ENCODE results near the gene TBC1D4.
"Not testable (repeated sequence)": the region's sequence is repeated elsewhere in the genome, so short reads cannot be mapped to it uniquely, and the experiment has no call there.

The TBC1D4 gene

DNA sequence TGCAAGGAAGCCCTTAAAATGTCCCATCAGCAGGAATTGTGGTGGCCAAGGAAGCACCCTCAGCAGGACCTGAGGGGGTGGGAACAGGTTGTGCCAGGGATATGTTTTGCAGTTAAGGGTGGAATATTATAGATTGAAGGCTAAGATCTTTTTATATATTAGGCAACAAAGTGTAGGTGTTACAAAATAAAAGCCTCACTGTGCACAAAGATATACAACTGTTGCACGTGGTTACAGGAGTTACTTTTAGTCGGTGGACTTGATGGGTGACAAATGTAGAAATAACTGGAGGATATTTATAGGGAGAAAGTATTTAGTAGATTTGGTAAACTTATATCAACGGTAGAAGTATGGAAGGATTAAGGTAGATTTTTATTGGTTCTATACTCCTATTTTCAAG is 35.1 kb downstream of the TBC1D4 start:
- no peak for DNase-seq

DNA sequence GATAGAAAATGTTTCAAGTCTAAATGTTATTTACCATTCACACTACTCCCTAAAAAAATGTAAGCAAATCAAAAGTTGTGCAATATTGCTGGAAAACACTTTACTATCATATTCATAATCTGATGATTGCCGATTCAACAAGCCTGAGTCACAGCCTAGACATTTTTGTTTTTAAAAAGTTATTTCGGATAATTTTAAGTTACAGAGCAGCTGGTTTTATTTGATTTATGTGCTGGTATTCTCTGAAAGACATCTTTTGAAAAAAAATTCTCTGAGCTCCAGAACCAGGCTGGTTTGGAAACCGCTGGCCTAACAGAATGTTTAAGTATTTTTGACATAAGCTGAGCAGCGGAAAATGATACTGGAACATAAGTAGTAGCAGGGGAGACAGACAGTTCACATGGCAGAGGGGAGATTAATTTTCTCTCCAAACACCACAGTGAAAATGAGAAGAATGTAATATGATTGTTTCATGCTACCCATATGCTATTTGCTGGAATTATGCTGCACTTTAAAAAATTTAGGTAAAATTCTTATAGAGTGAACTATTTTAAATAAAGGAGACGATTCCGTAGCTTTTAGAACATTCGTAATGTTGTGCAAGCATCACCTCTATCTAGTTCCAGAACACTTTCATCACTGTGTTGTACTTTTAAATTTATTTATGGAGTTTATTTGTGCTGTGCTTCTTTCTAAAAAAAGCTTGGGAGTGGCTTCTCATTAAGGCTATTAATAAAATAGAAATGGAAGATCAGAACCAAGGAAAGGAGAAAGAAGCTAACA is 36.1 kb downstream of the TBC1D4 start:
- no peak for DNase-seq

DNA sequence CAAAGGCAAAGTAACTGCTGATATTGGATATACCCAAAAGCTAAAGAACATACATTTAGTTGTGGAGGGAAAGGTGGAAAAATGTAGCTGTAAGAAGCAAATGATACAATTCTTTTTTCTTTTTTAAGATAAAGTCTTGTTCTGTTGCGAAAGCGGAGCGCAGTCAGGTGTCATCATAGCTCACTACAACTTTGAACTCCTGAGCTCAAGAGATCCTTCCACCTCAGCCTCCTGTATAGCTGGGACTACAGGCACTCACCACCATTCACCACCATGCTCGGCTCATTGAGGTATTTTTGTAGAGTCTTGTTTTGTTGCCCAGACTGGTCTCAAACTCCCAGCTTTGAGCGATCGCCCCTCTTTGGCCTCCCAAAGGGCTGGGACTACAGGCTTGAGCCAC is 38.0 kb downstream of the TBC1D4 start:
- no peak for DNase-seq

DNA sequence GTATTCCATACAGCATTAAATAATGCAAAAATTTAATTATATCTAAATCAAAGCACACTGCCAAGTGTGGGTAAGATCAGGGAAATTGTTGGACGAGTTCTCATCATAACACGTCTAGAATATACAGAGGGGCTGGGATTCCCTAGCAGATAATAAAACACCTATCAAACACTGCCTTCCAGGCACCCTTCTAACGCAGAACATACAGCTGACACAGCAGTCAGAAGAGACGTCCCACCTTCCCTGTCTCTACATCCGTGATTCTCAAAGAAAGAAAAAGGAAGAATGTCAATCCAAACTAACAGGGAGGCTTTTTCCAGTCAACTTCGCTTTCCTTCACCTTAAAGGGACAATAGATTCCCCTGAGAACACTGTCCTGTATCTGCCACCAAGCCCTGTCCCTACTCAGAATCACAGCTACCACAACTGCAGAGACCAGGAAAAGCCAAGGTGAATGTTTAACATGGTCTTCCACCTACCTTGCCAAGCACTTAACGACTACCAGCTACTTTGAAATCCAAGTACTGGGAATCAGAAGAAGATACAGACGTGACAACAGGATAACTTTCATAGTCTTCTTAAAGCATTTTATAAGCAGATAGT is 38.5 kb downstream of the TBC1D4 start:
- DNase-seq = no peak

DNA sequence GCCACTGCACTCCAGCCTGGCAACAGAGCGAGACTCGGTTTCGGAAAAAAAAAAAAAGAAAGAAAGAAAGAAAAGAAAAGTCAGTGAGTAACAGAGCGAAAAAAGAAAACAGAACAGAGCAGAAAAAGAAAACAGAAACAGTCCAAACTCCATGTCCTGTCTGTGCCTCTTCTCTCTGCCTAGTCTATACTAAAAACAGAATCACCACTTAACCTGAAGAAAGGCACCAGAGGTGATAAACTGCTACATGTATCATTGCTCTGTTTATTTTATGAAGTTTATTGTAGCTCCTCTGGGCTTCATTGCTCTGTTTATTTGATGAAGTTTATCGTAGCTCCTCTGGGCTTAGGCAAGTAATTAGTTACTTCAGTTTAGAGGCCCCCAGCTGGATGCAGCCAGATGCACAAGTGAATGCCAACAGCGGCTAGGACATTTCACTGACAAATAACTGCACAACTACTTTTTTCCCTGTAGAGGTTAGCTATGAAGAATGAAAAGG is 39.2 kb downstream of the TBC1D4 start:
- no peak for DNase-seq

DNA sequence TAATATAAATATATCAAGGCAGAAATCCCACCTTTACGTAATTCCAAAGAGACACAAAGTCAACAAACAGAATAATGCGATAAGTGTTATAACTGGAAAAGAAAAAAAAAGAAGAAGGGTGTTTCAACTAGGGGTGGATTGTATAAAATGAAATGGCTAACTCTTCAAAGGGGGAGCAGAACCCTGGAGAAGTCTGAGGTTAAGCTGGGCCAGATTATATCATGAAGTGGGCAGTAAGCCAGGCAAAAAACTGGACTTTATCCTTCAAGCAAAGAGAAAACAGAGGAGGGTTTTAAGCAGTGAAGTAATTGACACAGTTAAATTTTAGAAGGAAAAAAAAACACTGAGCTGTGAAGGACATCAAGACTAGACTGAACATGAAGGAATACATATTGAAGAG is 41.9 kb downstream of the TBC1D4 start:
- no peak for DNase-seq

DNA sequence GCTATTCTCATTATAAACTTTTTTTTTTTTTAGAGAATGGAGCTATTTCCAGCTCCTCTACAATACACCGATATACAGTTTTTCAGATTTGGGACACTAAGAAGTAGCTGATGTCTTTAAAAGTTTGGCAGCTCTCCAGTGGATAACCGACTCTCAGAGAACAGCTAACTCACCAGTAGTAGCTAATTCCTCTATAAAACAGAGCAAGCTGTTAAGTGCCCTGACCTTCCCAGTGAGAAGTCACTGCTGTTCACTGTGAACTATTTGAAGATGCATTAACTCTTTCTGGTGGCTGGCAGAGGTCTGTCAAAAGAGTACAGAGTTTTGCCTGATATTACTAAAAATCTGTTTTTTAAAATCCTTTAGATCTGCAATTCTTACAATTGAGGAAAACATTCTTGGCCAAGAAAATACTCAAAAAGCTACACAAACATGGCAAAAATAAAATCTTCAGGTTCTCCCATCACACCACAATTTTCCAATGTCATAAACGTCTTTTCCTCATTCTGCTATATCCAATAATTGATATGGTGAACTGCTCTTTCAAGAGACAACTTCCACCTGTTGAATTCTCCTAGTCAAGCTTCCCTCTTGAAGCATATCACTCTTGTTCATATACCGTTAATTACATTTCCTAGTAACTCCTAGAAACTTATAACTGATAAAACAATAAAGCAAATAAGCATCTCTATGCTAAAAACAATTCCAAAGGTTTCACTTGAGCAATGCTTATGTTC is 44.2 kb downstream of the TBC1D4 start:
- no peak for DNase-seq

DNA sequence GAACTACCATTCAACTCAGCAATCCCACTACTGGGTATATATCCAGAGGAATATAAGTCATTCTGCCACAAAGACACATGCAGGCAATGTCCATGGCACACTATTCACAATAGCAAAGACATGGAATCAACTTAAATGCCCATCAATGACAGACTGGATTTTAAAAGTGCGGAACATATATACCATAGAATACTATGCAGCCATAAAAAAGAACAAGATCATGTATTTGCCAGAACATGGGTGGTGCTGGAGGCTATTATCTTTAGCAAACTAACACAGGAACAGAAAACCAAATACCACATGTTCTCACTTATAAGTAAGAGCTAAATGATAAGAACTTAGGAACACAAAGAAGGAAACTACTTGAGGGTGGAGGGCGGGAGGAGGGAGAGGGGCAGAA is 47.8 kb downstream of the TBC1D4 start:
- not testable (repeated sequence) for DNase-seq

DNA sequence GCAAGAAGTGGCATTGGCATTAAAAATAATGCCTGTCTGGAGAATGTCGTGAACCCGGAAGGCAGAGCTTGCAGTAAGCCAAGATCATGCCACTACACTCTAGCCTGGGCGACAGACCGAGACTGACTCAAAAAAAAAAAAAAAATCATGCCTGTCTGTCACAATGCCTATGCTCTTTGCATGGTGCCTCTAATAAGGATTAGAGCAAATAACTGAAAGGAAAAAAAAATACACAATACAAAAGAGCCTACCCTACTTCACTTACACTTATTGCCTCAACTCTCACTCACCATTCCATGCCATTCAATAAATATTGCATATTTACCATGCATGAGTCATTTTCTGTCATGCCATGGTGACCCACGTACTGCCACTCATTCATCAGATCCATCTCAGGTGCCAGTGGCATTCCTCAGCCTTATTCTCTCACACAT is 49.1 kb downstream of the TBC1D4 start:
- DNase-seq = no peak

DNA sequence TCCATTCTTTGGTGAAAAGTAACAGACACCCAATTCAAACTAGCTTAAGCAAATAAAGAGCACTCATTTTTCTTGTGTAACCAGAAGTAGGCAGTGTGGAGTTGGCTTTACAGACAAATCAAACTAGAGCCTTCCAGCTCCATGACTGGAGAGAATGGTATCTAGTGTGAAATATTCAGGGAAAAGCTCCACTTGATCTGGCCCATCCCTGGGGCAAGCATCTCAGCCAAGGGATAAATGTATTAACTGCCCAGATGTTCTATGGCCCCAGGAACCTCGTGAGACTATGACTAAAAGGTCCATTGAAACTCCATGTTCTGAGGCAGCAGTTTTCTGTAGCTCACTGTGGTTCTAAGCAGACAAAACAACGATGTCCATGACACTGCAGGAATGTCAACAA is 49.9 kb downstream of the TBC1D4 start:
- no peak for DNase-seq

DNA sequence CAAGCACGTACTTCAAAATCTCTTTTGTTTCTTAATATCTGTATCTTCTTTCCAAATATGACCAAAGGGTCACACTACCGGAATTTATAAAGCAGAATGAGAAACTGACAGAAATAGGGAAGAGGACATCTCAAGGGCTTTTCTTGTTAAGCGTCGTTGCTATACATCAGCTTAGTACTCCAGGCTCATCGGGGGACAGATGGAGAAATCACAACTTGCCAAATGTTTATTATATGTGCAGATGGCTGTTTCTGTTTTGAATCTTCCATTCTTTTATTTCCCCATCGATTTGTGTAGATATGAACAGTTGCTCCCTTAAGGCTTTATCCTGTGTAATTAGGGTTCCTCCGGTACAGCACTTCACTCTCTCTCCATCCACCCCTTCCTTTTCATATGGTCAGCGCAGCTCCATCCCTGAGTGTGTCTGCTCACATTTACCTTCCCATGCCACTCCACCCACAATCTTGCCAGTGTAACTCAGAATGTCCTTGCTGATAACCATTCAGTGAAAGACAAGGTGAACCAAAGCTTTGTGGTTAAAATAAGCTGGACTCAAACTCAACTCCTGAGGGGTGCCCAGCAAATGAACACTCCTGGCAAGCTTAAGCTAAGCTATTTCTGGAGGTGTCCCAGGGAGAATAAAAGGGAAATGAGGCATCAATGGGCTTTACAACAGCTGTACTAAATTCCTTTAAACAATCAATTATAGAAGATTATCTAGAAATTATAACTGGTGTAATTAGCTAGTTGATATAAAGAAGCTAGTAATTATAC is 51.3 kb downstream of the TBC1D4 start:
- DNase-seq = no peak

DNA sequence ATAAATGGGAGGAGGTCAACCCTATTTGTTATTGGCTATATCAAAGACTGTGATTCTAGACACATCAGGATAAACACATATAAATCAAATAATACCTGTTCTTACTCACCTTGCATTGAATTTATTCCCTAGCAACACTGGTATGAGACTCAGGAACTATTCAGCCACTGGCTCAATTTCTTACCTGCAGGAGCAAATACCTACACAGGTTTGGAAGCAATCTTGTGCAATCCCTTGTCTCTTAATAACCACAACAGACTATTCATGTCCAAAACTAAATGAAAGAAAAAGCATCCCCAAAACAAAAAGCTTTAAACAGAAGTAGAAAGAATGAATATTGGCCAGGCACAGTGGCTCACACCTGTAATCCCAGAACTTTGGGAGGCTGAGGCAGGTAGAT is 55.5 kb downstream of the TBC1D4 start:
- DNase-seq = no peak

DNA sequence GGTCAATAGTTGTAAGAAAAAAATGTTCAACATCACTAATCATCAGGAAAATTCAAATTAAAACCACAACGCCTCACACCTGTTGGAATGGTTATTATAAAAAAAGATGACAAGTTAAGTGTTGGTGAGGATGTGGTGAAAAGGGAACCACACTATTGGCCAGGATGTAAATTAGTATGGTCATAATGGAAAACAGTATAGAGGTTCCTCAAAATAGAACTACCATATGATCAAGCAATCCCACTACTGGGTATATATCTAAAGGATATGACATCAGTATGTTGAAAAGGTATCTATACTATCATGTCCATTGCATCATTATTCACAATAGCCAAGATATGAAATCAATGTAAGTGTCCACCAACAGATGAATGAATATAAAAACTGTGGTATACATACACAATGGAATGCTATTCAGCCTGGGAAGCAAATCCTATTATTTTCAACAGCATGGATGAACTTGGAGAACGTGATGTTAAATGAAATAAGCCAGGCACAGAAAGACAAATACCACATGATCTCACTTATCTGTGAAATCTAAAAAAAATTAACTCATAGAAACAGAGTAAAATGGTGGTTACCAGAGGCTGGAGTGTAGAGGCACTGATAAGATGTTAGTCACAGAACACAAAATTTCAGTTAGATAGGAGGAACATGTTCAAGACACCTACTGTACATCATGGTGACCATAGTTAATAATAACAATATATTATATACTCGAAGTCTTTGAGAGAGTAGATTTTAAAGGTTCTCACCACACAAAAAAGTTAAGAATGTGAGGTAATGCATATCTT is 56.6 kb downstream of the TBC1D4 start:
- no peak for DNase-seq

DNA sequence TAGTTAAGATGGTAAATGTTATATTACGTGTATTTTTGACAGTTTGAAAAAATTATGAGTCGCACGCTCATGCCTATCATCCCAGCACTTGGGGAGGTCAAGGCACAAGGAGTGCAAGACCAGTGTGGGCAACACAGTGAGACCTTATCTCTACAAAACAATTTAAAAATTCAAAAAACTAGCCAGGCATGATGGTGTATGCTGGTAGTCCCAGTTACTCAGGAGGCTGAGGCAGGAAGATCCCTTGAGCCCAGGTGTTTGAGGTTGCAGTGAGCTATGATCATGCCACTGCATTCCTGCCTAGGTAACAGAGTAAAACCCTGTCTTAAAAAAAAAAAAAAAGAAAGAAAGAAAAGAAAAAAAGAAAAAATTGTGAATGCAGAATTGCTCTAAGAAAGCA is 58.0 kb downstream of the TBC1D4 start:
- DNase-seq = no peak

DNA sequence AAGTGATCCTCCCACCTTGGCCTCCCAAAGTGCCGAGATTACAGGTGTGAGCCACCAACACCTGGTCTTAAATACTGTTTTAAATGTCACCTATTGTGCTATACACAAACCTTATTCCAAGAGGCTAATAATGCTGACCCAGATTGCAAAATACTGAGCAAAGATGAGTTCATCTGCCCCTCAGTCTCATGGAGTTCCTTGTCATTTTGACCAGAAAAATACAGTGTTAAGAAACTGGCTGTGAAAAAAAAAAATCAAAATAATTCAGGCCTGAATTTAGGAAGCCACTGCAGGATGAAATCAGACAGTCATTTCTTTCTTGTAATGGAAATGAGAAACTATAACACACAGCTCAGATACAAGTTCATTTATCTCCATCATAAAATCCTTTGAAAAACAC is 59.9 kb downstream of the TBC1D4 start:
- DNase-seq = no peak

DNA sequence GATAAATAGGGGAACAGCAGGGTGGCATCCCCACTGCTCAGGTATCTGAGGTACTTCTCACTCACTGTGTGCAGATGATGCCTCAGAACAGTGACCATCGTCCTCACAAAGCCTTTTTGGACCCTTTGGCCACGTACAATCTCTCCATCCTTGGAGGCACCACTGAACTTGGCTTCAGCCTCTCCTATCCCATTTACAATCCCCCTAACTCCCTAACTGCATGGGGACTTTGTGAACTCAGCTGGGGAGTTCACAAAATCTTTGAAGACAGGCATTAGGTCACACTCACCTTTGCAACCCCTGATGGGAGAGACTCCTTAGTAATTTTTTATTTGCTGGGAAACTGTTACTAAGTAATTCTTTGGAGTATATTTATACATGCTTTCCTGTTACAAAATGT is 60.8 kb downstream of the TBC1D4 start:
- DNase-seq = no peak

DNA sequence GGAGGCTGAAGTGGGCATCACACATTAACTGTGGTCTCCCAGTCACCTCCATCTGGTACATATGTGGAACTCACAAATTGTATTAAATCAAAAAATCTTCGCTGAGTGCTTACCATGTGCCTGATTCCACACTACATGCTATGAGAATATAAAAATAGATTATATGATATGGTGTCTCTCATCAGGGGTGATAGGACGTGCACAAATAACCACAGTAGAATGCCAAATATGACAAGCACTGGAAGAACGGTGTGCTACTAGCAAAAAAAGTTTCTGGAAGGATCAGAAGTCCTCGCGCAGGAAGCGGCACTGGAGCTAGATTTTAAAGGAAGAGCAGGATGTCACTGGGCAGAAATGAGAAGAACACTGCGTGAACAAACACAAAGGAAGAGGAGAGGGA is 62.3 kb downstream of the TBC1D4 start:
- DNase-seq = no peak

DNA sequence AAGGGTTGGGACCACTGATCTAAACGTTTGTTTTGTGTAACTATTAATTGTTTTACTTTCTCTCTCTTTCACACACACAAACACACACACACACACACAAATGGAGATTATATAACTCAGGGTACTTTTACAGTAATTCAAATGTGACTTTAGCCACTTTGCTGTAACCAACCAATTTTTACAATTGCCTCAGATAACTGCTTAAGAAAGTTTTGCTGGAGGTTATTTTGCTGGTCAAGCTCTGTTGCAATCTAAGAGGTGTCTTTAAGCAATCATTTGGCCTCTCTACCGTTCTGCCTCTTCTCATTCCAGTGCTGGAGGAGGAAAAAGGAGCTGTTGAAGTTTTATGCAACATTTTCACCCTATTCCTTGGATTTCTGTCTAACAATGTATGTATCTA is 63.0 kb downstream of the TBC1D4 start:
- DNase-seq = no peak

DNA sequence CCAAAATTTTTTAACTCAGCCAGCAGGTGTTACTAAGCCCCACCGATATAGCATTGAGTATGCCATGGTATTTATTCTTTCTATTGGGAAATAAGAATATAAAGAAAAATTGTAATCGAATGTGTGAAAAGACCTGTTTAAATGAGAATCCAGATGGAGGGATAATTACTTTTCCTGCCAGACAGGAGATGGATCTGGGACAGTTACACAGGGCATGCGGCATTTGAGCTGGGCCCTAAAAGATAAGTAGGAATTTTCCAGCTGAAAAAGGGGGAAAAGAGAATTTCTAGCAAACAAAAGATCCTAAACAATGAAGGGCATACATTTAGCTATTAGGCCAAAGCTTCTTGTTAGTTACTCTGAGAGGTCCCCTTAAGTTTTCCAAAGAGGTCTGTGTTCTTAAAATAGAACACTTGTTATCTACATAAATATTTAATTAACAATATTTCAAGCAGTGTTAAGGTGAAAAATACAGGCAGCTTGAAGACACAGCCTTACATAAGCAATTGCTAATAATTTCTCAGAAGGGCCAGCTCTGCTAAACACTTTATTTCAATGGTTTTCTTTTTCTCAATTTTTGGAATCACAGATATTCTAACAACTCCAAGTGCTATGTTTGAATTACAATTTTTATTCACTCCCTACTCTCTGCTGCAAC is 63.7 kb downstream of the TBC1D4 start:
- DNase-seq = no peak

DNA sequence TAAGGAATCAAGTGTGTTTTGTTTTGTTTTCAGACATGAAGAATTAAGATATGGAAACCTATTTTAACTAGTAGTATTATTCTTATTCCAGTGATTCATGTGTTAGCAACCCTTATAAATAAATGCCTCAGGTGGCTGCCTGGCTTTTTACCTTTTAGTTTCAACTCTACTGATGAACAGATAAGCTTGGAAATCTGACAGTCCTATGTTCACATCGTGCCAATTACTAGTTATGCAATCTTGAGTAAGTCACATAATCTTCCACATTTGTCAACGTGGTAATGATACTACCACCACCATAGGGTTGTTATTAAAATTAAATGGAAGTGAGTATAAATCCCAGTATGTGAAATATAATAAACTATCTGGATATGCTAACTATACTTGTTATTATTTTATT is 64.3 kb downstream of the TBC1D4 start:
- no peak for DNase-seq

DNA sequence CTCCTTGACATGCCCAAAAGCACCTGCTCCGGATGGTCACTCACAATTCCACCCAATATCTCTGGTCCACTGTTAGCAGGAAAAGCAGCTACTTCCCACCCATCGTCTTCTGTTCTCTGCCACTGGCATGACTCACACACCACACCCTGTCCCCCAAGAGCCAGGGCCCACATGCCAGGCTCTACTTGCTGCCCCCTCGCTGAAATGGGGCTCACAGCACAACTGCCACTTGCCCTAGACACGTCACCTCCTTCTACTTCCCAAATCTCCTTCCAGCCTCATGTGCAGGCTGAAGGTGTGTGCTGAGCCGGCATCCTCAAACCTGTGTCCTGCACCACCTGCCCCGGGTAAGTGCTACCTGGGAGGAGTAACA is 65.0 kb downstream of the TBC1D4 start:
- no peak for DNase-seq
